Pulmonary artery endothelial cell (primary cell): ENCODE results near the gene FGB. TPM values are rescaled to one million over a fixed set of nuclear protein-coding genes. Genes with fewer than 3 reads are reported as not detected.
"Not testable (repeated sequence)": the region's sequence is repeated elsewhere in the genome, so short reads cannot be mapped to it uniquely, and the experiment has no call there.

Experiments
- DNase-seq: peaks from one replicate; pipeline ENCODE4 v3.0.0-alpha.2; 2011; ENCODE audit warnings: low read depth, low spot score
- total RNA-seq: library from RNA; depleted of rRNA; stranded (reverse); fragments of >200 nt; gene quantifications from 2 replicates; pipeline ENCODE4 v1.2.3, GENCODE V29; 2014

The FGB gene
- total RNA-seq, 1 donor from 2014 or later: not detected

- no peak for DNase-seq
Observed at GRCh38 chr4:154565704-154566103, 2.9 kb downstream of the FGB start.

- DNase-seq: no peak
Observed at GRCh38 chr4:154566639-154567204, 3.9 kb downstream of the FGB start.

- DNase-seq: no peak
Observed at GRCh38 chr4:154569028-154569427, 6.2 kb downstream of the FGB start.

GRCh38 chr4:154569584-154569983, 6.8 kb downstream of the FGB start:
- DNase-seq: no peak

GRCh38 chr4:154573190-154573870, 10.5 kb downstream of the FGB start:
- DNase-seq: no peak

DNA sequence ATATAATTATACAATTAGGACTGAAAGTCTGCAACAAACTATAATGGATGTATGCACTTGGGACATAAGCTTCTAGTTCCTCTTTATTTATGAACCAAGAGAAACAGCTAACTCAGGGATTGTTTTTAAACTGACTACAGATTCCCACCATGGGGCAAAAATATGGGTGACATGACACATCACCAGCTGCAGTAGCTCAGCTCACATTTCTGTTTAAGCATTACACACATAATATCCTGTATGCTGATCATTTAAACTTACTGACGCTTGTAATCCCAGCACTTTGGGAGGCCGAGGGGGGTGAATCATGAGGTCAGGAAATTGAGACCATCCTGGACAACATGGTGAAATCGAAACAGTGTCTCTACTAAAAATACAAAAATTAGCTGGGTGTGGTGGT, 11.5 kb downstream of the FGB start:
- DNase-seq: no peak

DNA sequence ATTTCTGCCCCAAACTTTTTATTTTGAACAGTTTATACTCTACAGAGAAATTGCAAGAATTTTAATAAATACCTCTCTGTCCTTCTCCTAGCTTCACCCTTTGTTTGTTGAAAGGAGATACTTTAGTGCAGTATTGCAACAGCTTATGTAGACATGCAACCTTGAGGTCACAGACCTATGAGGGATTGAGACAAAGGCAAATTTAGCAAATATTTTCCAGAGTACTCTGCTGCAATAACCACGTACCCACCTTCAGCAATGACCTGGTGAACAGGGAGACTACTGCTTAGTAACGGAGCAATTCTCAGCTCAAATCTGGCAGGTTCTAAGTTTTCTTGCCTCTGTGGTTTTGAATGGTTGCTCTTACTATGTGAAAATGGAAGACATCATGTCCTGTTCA, 14.5 kb downstream of the FGB start:
- no peak for DNase-seq

DNA sequence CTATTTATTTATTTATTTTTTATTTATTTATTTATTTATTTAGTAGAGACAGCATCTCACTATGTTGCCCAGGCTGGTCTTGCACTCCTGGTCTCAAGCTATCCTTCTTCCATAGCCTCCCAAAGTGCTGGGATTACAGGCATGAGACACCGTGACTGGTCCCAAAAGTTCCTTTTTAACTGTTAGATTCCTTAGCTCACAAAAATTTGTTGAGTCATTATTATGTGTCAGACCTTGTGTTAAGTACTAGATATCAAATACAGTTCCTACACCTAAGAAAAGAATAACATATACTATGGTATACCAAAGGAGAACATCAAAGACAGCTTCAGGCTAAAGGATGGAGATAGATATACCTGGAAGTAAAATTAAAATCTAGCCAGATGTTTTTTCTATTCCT, 16.1 kb downstream of the FGB start:
- DNase-seq: no peak

DNA sequence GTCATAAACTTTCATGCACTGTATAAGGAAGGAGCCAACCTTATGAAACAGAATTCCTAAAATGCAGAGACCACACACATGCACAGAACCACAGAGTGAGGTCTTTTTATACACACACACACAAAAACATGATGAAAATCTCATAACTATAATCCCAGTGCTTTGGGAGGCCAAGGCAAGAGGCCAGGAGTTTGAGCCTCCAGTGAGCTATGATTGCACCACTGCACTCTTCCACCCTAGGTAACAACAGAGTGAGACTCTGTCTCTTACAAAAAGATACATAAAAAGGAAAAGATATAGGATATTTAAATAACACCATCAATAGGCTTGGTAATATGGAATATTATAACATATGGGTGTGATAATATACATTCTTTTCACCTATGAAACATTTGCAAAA, 17.1 kb downstream of the FGB start:
- no peak for DNase-seq

- no peak for DNase-seq
Observed at GRCh38 chr4:154582723-154583122, 19.9 kb downstream of the FGB start.

GRCh38 chr4:154583230-154583629, 20.4 kb downstream of the FGB start:
- no peak for DNase-seq

GRCh38 chr4:154583677-154584076, 20.9 kb downstream of the FGB start:
- DNase-seq: no peak

DNA sequence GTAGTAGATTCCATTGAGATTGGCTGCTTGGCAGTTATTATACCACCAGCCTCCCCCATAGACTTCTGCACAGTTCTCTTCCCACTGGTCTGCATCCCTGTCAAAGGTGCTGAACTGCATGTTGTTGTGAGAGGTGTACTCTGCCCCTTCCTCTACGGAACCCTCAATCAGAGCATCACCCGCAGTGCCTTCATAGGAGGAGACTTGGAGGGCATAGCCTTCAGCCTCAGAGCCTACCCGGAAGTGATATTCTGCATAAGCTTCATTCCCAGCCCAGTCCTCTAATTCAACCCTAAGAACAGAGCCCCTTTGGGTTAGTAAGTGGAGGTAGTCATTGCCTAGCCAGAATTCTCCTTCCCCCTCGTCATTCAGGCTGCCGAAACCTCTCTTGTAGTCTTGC, 21.4 kb downstream of the FGB start:
- DNase-seq: no peak

GRCh38 chr4:154585369-154586018, 22.7 kb downstream of the FGB start:
- no peak for DNase-seq

- no peak for DNase-seq
Observed at GRCh38 chr4:154586296-154587033, 23.7 kb downstream of the FGB start.

DNA sequence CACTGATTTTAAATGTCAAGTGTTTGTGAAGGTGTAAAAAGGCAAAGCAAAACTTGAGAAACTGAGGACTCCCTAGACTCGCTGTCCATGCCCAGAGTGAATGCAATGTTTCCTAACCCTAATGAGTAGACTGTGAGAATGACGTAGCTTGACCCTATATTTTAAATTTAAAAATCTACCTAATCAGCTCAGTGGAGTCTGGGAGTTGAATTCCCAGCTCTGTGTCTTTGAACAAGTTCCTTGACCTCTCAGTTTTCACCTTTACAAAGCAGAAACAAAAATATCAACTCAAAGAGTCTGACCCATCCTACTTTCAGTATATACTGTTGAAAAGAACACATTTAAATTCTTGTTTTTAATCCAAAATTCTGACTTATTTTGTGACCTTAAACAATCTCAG, 25.4 kb downstream of the FGB start:
- DNase-seq: no peak

GRCh38 chr4:154589296-154590197, 26.7 kb downstream of the FGB start:
- DNase-seq: no peak

DNA sequence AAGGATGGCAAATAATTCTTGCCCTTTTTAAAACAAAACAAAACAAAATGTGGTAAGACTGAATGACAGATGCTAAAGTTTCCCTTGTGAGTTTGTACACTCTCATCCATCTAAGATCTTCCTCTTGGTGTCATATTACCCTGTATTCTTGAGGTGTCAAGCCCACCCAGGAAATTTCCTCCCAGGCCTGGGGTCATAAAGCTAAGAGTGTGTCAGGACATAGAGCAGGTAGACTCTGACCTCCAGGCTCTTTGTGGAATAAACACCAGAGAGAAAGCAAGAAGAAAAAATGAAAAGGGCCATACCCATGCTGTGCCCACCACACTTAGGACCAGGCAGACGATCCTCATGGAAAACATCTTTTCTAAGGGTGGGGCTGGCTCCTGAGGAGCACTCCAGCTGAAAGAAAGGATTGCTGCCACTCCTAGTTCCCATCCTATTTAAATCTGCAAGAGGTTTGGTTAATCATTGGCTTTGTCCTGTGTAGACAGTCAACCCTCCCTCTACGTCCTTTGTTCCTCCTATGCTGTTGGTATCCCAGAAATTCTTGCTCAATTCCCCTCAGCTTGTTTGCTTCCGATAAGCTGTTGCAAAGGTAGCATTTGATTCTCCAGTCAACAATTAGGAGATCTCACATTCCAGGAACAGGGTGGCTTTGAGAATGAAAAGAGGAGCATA, 27.7 kb downstream of the FGB start, which contains the start of gene FGA:
Gene FGA (minus strand): TSS at position 414 of the 678 bp plus-strand sequence. CDS start 55 bp downstream, at position 359.
- no peak for DNase-seq

- no peak for DNase-seq
Observed at GRCh38 chr4:154591890-154592289, 29.1 kb downstream of the FGB start.

DNA sequence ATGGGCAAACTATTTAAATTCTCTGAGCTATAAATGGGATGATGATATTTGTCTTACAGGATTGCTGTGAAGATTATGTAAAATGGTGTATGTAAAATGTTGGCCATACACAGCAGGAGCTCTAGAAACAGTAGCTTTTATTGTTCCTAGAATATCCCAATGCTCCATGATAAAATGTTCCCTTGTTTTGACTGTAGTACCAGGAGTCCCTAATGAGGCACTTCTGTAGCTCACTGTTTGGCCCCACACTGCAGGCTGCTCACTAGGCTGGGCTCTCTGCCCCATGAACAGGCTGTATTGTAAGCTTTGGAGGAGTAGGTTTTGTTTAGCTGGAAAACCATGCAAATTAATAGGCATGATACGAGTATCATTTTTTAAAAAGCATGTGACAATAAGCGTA, 31.1 kb downstream of the FGB start:
- no peak for DNase-seq

GRCh38 chr4:154594343-154594742, 31.5 kb downstream of the FGB start:
- DNase-seq: not testable (repeated sequence)
